GM18499 (cell line): ENCODE data around the gene UNC5CL.
"Not testable (repeated sequence)": the region's sequence is repeated elsewhere in the genome, so short reads cannot be mapped to it uniquely, and the experiment has no call there.

Experiments
- ATAC-seq: cut with Tn5 transposase; IDR thresholded peaks from one replicate; pipeline ENCODE4 v1.9.1; 2021; ENCODE audit warnings: moderate number of reproducible peaks; ENCODE audit not compliant: insufficient read depth, unreplicated experiment

Gene UNC5CL

GRCh38 chr6:41042226-41043055, 3.4 kb upstream of the UNC5CL start, which contains the start of gene TSPO2:
Gene TSPO2 (plus strand): TSS chr6:41042467. CDS start chr6:41042986, 519 bp downstream.
- ATAC-seq, result no peak

- ATAC-seq, result no peak
Measured at GRCh38 chr6:41040940-41041536, 2.0 kb upstream of the UNC5CL start.

GRCh38 chr6:41040101-41040939, 1.3 kb upstream of the UNC5CL start:
- ATAC-seq, result no peak

- no peak for ATAC-seq
Measured at GRCh38 chr6:41038205-41038604, 816 bp downstream of the UNC5CL start.

GRCh38 chr6:41037107-41037900, 1.7 kb downstream of the UNC5CL start:
- ATAC-seq, result no peak

GRCh38 chr6:41036601-41037000, 2.4 kb downstream of the UNC5CL start:
- ATAC-seq, result no peak

- no peak for ATAC-seq
Measured at GRCh38 chr6:41036186-41036585, 2.8 kb downstream of the UNC5CL start.

- ATAC-seq, result no peak
Measured at GRCh38 chr6:41033776-41034175, 5.2 kb downstream of the UNC5CL start.

GRCh38 chr6:41032830-41033229, 6.2 kb downstream of the UNC5CL start:
- no peak for ATAC-seq

- ATAC-seq, result no peak
Measured at GRCh38 chr6:41028561-41029412, 10.2 kb downstream of the UNC5CL start.

- ATAC-seq, result no peak
Measured at GRCh38 chr6:41027799-41028560, 11.0 kb downstream of the UNC5CL start.

GRCh38 chr6:41027241-41027640, 11.8 kb downstream of the UNC5CL start:
- ATAC-seq, result no peak

- no peak for ATAC-seq
Measured at GRCh38 chr6:41025966-41026530, 13.0 kb downstream of the UNC5CL start.

- ATAC-seq, result no peak
Measured at GRCh38 chr6:41023114-41023513, 15.9 kb downstream of the UNC5CL start.

- no peak for ATAC-seq
Measured at GRCh38 chr6:41022294-41022693, 16.7 kb downstream of the UNC5CL start.

- ATAC-seq, result no peak
Measured at GRCh38 chr6:41021832-41022231, 17.2 kb downstream of the UNC5CL start.

- ATAC-seq, result no peak
Measured at GRCh38 chr6:41017663-41018062, 21.4 kb downstream of the UNC5CL start.

- not testable (repeated sequence) for ATAC-seq
Measured at GRCh38 chr6:41015860-41016259, 23.2 kb downstream of the UNC5CL start.
